ENCODE measurements around the gene RAP1GDS1. TPM values are rescaled to one million over a fixed set of nuclear protein-coding genes. Genes with fewer than 3 reads are reported as not detected.

Gene RAP1GDS1
- total RNA-seq, 1 experiment from 2014 or later, result 27.9 TPM

DNA sequence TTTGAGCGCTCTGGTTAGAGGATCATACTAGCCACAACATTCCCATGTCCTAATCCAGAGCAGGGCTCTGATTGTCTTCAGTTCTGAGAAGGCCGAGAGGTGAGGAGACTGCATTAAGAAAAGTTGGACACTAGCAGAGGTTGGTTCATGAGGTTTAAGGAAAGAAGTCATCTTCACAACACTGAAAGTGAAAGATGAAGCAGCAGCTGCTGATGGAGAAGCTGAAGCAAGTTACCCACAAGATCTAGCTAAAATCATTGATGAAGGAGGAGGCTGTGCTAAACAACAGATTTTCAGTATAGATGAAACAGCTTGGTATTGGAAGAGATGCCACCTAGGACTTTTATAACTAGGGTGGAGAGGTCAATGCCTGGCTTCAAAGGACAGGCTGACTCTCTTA lies 36.8 kb downstream of the RAP1GDS1 start:
- CTCF ChIA-PET, result no interaction called here
- Mint-ChIP-seq H3K4me1 (ENCODE audit: low read depth, unreplicated experiment) (no peaks in the 10 kb centered on the region), H3K4me3 (ENCODE audit: low read depth, unreplicated experiment) (no peak overlapping the region), H3K36me3 (ENCODE audit: insufficient read depth, unreplicated experiment) (no peaks in the 10 kb centered on the region), H3K9me3 (ENCODE audit: low read depth, unreplicated experiment) (no peaks in the 10 kb centered on the region), H3K27ac (ENCODE audit: unreplicated experiment) (no peak overlapping the region), H3K27me3 (ENCODE audit: unreplicated experiment) (no peaks in the 10 kb centered on the region)
- TF ChIP-seq, protein P1, sequence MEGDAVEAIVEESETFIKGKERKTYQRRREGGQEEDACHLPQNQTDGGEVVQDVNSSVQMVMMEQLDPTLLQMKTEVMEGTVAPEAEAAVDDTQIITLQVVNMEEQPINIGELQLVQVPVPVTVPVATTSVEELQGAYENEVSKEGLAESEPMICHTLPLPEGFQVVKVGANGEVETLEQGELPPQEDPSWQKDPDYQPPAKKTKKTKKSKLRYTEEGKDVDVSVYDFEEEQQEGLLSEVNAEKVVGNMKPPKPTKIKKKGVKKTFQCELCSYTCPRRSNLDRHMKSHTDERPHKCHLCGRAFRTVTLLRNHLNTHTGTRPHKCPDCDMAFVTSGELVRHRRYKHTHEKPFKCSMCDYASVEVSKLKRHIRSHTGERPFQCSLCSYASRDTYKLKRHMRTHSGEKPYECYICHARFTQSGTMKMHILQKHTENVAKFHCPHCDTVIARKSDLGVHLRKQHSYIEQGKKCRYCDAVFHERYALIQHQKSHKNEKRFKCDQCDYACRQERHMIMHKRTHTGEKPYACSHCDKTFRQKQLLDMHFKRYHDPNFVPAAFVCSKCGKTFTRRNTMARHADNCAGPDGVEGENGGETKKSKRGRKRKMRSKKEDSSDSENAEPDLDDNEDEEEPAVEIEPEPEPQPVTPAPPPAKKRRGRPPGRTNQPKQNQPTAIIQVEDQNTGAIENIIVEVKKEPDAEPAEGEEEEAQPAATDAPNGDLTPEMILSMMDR (IDR thresholded peaks at IDR 0.05; ENCODE audit: unreplicated experiment), result no peak
- DNase-seq, result no peak
- no TSS peak for BruUV-seq (replicated peaks)
- intact Hi-C loops (cut with micrococcal nuclease; ENCODE audit: unreplicated experiment), result no loop called here

DNA sequence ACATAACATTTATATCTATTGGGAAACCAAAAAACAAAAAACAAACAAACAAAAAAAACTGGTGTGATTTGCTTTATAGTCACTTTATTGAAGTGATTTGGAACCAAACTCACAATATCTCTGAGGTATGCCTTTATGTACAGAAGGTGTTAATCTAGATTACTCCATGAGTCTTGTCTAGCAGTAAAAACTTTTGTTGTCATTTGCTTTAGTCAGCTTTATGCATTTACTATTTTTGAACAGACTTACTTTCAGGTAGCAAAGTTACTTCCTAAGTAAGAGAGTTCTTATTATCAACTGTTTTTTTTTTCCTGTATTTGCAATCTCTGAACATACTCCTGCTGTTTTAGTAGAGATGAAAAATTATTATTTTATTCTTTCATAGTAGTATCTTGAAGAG lies 39.5 kb downstream of the RAP1GDS1 start:
- no peak overlapping the region for H3K4me3 Mint-ChIP-seq (ENCODE audit: low read depth, unreplicated experiment)
- DNase-seq, result no peak
- intact Hi-C loops (cut with micrococcal nuclease; ENCODE audit: unreplicated experiment), result no loop called here
- no peaks in the 10 kb centered on the region for H3K4me1 Mint-ChIP-seq (ENCODE audit: low read depth, unreplicated experiment)
- no TSS peak for BruUV-seq (replicated peaks)
- peaks cover 3% of the 10 kb centered on the region for H3K9me3 Mint-ChIP-seq (ENCODE audit: low read depth, unreplicated experiment)
- no peaks in the 10 kb centered on the region for H3K27me3 Mint-ChIP-seq (ENCODE audit: unreplicated experiment)
- CTCF ChIA-PET, result no interaction called here
- H3K27ac Mint-ChIP-seq (ENCODE audit: unreplicated experiment), result no peak overlapping the region
- TF ChIP-seq, protein P1 (IDR thresholded peaks at IDR 0.05; ENCODE audit: unreplicated experiment), result no peak
- H3K36me3 Mint-ChIP-seq (ENCODE audit: insufficient read depth, unreplicated experiment), result peaks cover 5% of the 10 kb centered on the region

DNA sequence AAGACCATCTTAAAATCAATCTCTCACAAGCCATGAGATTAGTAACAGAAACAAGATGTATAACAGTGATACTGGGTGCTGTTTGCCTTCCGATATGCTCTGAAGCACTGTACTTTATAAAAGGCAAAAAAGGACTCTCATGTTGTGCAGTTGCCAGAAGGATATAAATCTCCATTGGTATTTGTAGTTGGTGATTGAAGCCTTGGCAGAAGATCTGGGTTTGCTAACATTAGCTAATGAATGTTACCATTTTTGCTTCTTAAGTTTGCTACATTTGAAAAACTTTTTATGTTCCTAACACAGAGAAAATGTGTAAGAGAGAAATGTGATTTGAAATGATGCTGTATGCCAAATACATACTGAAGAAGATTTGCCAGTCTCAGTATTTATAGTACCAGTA lies 44.4 kb downstream of the RAP1GDS1 start:
- H3K4me3 Mint-ChIP-seq (ENCODE audit: low read depth, unreplicated experiment), result no peak overlapping the region
- intact Hi-C loops (cut with micrococcal nuclease; ENCODE audit: unreplicated experiment), result no loop called here
- H3K9me3 Mint-ChIP-seq (ENCODE audit: low read depth, unreplicated experiment), result peaks cover 3% of the 10 kb centered on the region
- no peaks in the 10 kb centered on the region for H3K4me1 Mint-ChIP-seq (ENCODE audit: low read depth, unreplicated experiment)
- no peak overlapping the region for H3K27ac Mint-ChIP-seq (ENCODE audit: unreplicated experiment)
- no TSS peak for BruUV-seq (replicated peaks)
- TF ChIP-seq, protein P1 (IDR thresholded peaks at IDR 0.05; ENCODE audit: unreplicated experiment), result no peak
- CTCF ChIA-PET, result no interaction called here
- H3K36me3 Mint-ChIP-seq (ENCODE audit: insufficient read depth, unreplicated experiment), result peaks cover 5% of the 10 kb centered on the region
- DNase-seq, result no peak
- H3K27me3 Mint-ChIP-seq (ENCODE audit: unreplicated experiment), result no peaks in the 10 kb centered on the region

DNA sequence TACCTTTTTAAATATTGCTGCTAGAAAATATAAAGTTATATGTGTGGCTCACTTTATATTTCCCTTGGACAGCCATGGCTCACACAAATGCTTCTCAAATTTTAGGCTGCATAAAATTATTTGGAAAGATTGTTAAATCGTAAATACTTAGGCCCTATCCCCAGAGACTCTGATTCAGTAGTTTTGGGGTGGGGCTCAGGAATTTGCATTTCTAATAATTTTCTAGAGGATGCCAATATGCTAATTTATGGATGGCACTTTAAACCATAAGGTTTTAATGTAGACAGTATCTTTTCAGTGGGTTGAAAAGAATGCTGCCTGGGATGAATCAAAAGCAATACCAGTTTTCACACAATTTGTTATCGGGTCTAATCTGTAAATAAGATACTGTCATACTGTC lies 49.7 kb downstream of the RAP1GDS1 start:
- CTCF ChIA-PET, result no interaction called here
- no peak for DNase-seq
- Mint-ChIP-seq H3K27ac (ENCODE audit: unreplicated experiment) (no peak overlapping the region), H3K27me3 (ENCODE audit: unreplicated experiment) (no peaks in the 10 kb centered on the region), H3K9me3 (ENCODE audit: low read depth, unreplicated experiment) (no peaks in the 10 kb centered on the region), H3K4me1 (ENCODE audit: low read depth, unreplicated experiment) (no peaks in the 10 kb centered on the region), H3K36me3 (ENCODE audit: insufficient read depth, unreplicated experiment) (no peaks in the 10 kb centered on the region), H3K4me3 (ENCODE audit: low read depth, unreplicated experiment) (no peak overlapping the region)
- TF ChIP-seq, protein P1 (IDR thresholded peaks at IDR 0.05; ENCODE audit: unreplicated experiment), result no peak
- BruUV-seq (replicated peaks), result no TSS peak
- intact Hi-C loops (cut with micrococcal nuclease; ENCODE audit: unreplicated experiment), result no loop called here

DNA sequence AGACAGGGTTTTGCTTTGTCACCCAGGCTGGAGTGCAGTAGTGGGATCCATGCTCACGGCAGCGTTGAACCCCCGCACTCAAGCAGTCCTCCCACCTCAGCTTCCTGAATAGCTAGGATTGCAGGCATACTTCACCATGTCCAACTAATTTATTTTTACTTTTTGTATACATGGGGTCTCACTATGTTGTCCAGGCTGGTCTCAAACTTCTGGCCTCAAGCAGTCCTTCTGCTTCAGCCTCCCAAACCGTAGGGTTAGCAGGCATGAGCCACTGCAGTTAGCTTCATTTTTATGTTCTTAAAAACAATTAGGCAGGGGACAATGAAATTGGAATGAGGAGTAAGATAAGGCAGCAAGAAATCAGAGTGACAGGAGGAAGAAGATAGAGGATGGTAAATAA lies 50.5 kb downstream of the RAP1GDS1 start:
- CTCF ChIA-PET, result no interaction called here
- no peaks in the 10 kb centered on the region for H3K27me3 Mint-ChIP-seq (ENCODE audit: unreplicated experiment)

More for the DNA sequence above, 50.5 kb downstream of the RAP1GDS1 start:
- intact Hi-C loops (cut with micrococcal nuclease; ENCODE audit: unreplicated experiment), result no loop called here
- no peaks in the 10 kb centered on the region for H3K36me3 Mint-ChIP-seq (ENCODE audit: insufficient read depth, unreplicated experiment)
- H3K4me3 Mint-ChIP-seq (ENCODE audit: low read depth, unreplicated experiment), result no peak overlapping the region
- TF ChIP-seq, protein P1 (IDR thresholded peaks at IDR 0.05; ENCODE audit: unreplicated experiment), result no peak
- H3K27ac Mint-ChIP-seq (ENCODE audit: unreplicated experiment), result no peak overlapping the region
- no peaks in the 10 kb centered on the region for H3K9me3 Mint-ChIP-seq (ENCODE audit: low read depth, unreplicated experiment)
- no peak for DNase-seq
- no peaks in the 10 kb centered on the region for H3K4me1 Mint-ChIP-seq (ENCODE audit: low read depth, unreplicated experiment)
- BruUV-seq (replicated peaks), result no TSS peak
